ENCODE results near the gene DDAH1. TPM values are rescaled to one million over a fixed set of nuclear protein-coding genes. Genes with fewer than 3 reads are reported as not detected.
A peak's percentile ranks its signal among the peaks of the same experiment; 100 is the strongest.

DDAH1 gene
- total RNA-seq, 1 experiment from 2014 or later: 22.8 TPM

DNA sequence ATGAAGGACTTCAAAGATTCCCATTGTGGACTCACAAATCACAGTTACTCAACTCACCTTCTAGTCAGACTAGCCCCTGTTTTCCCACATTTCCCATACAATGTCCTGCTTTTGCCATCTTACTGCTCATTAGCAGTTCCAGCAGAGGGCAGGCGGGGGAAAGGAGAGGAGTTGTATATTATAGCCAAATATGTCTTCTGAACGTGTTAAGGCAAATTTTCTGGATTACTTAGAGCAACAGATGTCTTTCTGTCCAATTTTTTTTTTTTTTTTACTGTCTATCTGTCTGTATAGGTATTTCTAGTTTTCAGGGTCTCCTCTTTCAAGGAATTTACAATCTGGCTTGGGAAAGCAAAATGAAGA, 29.9 kb upstream of the DDAH1 start:
- no peaks in the 10 kb centered on the region for H3K9me3 Mint-ChIP-seq
- CTCF ChIA-PET: interaction anchor here (1.6 to 2.0 kb wide), 2 partner anchors 86 to 187 kb away, joined by 6 to 7 read pairs; partner anchors contain the start of gene CCN1
- TF ChIP-seq, protein P1, sequence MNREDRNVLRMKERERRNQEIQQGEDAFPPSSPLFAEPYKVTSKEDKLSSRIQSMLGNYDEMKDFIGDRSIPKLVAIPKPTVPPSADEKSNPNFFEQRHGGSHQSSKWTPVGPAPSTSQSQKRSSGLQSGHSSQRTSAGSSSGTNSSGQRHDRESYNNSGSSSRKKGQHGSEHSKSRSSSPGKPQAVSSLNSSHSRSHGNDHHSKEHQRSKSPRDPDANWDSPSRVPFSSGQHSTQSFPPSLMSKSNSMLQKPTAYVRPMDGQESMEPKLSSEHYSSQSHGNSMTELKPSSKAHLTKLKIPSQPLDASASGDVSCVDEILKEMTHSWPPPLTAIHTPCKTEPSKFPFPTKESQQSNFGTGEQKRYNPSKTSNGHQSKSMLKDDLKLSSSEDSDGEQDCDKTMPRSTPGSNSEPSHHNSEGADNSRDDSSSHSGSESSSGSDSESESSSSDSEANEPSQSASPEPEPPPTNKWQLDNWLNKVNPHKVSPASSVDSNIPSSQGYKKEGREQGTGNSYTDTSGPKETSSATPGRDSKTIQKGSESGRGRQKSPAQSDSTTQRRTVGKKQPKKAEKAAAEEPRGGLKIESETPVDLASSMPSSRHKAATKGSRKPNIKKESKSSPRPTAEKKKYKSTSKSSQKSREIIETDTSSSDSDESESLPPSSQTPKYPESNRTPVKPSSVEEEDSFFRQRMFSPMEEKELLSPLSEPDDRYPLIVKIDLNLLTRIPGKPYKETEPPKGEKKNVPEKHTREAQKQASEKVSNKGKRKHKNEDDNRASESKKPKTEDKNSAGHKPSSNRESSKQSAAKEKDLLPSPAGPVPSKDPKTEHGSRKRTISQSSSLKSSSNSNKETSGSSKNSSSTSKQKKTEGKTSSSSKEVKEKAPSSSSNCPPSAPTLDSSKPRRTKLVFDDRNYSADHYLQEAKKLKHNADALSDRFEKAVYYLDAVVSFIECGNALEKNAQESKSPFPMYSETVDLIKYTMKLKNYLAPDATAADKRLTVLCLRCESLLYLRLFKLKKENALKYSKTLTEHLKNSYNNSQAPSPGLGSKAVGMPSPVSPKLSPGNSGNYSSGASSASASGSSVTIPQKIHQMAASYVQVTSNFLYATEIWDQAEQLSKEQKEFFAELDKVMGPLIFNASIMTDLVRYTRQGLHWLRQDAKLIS (CRISPR knock-in tag; IDR thresholded peaks at IDR 0.05; ENCODE audit: borderline replicate concordance): no peak
- TF ChIP-seq NFE2L1 (CRISPR knock-in tag; IDR thresholded peaks at IDR 0.05): no peak
- TF ChIP-seq, protein P2, sequence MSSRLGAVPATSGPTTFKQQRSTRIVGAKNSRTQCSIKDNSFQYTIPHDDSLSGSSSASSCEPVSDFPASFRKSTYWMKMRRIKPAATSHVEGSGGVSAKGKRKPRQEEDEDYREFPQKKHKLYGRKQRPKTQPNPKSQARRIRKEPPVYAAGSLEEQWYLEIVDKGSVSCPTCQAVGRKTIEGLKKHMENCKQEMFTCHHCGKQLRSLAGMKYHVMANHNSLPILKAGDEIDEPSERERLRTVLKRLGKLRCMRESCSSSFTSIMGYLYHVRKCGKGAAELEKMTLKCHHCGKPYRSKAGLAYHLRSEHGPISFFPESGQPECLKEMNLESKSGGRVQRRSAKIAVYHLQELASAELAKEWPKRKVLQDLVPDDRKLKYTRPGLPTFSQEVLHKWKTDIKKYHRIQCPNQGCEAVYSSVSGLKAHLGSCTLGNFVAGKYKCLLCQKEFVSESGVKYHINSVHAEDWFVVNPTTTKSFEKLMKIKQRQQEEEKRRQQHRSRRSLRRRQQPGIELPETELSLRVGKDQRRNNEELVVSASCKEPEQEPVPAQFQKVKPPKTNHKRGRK (CRISPR knock-in tag; IDR thresholded peaks at IDR 0.05; ENCODE audit: borderline replicate concordance): no peak
- no peak for TF ChIP-seq GRHL2 (CRISPR knock-in tag; IDR thresholded peaks at IDR 0.05; ENCODE audit: insufficient replicate concordance, severe bottlenecking)
- TF ChIP-seq HMGA2 (CRISPR knock-in tag; IDR thresholded peaks at IDR 0.05): no peak
- no peak for TF ChIP-seq RORB (CRISPR knock-in tag; IDR thresholded peaks at IDR 0.05)
- TF ChIP-seq SMAD3 (CRISPR knock-in tag; IDR thresholded peaks at IDR 0.05; ENCODE audit: borderline replicate concordance): no peak
- TF ChIP-seq CBFB (CRISPR knock-in tag; IDR thresholded peaks at IDR 0.05; ENCODE audit: low read depth): no peak
- no peak for TF ChIP-seq GABPB1 (CRISPR knock-in tag; IDR thresholded peaks at IDR 0.05)
- TF ChIP-seq, protein P3, sequence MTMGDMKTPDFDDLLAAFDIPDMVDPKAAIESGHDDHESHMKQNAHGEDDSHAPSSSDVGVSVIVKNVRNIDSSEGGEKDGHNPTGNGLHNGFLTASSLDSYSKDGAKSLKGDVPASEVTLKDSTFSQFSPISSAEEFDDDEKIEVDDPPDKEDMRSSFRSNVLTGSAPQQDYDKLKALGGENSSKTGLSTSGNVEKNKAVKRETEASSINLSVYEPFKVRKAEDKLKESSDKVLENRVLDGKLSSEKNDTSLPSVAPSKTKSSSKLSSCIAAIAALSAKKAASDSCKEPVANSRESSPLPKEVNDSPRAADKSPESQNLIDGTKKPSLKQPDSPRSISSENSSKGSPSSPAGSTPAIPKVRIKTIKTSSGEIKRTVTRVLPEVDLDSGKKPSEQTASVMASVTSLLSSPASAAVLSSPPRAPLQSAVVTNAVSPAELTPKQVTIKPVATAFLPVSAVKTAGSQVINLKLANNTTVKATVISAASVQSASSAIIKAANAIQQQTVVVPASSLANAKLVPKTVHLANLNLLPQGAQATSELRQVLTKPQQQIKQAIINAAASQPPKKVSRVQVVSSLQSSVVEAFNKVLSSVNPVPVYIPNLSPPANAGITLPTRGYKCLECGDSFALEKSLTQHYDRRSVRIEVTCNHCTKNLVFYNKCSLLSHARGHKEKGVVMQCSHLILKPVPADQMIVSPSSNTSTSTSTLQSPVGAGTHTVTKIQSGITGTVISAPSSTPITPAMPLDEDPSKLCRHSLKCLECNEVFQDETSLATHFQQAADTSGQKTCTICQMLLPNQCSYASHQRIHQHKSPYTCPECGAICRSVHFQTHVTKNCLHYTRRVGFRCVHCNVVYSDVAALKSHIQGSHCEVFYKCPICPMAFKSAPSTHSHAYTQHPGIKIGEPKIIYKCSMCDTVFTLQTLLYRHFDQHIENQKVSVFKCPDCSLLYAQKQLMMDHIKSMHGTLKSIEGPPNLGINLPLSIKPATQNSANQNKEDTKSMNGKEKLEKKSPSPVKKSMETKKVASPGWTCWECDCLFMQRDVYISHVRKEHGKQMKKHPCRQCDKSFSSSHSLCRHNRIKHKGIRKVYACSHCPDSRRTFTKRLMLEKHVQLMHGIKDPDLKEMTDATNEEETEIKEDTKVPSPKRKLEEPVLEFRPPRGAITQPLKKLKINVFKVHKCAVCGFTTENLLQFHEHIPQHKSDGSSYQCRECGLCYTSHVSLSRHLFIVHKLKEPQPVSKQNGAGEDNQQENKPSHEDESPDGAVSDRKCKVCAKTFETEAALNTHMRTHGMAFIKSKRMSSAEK (CRISPR knock-in tag; IDR thresholded peaks at IDR 0.05; ENCODE audit: borderline replicate concordance): no peak
- TF ChIP-seq, protein P4, sequence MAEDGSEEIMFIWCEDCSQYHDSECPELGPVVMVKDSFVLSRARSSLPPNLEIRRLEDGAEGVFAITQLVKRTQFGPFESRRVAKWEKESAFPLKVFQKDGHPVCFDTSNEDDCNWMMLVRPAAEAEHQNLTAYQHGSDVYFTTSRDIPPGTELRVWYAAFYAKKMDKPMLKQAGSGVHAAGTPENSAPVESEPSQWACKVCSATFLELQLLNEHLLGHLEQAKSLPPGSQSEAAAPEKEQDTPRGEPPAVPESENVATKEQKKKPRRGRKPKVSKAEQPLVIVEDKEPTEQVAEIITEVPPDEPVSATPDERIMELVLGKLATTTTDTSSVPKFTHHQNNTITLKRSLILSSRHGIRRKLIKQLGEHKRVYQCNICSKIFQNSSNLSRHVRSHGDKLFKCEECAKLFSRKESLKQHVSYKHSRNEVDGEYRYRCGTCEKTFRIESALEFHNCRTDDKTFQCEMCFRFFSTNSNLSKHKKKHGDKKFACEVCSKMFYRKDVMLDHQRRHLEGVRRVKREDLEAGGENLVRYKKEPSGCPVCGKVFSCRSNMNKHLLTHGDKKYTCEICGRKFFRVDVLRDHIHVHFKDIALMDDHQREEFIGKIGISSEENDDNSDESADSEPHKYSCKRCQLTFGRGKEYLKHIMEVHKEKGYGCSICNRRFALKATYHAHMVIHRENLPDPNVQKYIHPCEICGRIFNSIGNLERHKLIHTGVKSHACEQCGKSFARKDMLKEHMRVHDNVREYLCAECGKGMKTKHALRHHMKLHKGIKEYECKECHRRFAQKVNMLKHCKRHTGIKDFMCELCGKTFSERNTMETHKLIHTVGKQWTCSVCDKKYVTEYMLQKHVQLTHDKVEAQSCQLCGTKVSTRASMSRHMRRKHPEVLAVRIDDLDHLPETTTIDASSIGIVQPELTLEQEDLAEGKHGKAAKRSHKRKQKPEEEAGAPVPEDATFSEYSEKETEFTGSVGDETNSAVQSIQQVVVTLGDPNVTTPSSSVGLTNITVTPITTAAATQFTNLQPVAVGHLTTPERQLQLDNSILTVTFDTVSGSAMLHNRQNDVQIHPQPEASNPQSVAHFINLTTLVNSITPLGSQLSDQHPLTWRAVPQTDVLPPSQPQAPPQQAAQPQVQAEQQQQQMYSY (CRISPR knock-in tag; IDR thresholded peaks at IDR 0.05): no peak
- ATAC-seq: peak; percentile 59; the same call in 1 of the 2 replicates
- no peak for DNase-seq (ENCODE audit: low spot score)
- no peak overlapping the region for H3K4me3 Mint-ChIP-seq
- POLR2A ChIA-PET: no interaction called here
- H3K36me3 Mint-ChIP-seq: no peaks in the 10 kb centered on the region
- H3K27me3 Mint-ChIP-seq (ENCODE audit: low read depth): no peaks in the 10 kb centered on the region
- H3K27ac Mint-ChIP-seq: no peak overlapping the region
- H3K4me1 Mint-ChIP-seq: no peaks in the 10 kb centered on the region

Measured in WTC11 (cell line).